Upper lobe of left lung (tissue), 4 donors: ENCODE measurements around the gene TFIP11.

Experiments used
- EP300 ChIP-seq, 4 donors: sonication (generic); formaldehyde crosslinking; IDR thresholded peaks; one replicate each; pipeline ENCODE4 v1.5.1; 2017; ENCODE audit warnings: antibody characterized with exemption in 4 of 4, control low read depth in 2 of 4
- POLR2A ChIP-seq, 4 donors: fragments of 450-650 bp; IDR thresholded peaks; one replicate each; pipeline ENCODE4 v1.5.1; 2016 to 2017; ENCODE audit warnings: antibody characterized with exemption in 4 of 4, mild to moderate bottlenecking in 2 of 4
- POLR2AphosphoS5 ChIP-seq, 2 donors: sonication (generic); formaldehyde crosslinking; IDR thresholded peaks; one replicate each; pipeline ENCODE4 v1.5.1; 2017; ENCODE audit warnings: antibody characterized with exemption in 2 of 2
- TF ChIP-seq, protein P1 (sequence below), 6 experiments: fragments of 450-650 bp in 4 of 6; fragments of 200-600 bp in 2 of 6; sonication (generic) in 2 of 6; IDR thresholded peaks; one replicate each; pipeline ENCODE4 v1.5.1; 2016 to 2019; ENCODE audit warnings: antibody characterized with exemption in 6 of 6

DNA sequence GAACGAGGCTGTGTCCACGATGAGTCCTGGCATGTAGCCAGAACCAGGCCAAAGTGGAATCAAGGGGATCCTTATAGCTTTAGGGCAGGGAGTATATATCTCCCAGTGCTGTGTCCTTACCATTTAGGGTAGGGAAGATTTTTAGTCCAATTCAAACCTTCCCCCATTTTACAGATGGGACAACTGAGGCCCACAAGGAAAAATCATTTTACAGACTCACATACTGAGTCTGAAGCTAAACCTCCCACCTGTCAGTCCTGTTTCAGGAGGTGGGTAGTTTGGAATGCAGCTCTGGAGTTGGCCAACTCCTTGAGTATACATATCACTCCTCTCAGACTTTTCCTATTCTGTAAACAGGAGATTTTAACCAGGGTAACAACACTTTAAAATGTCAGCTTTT, 33.1 kb upstream of the TFIP11 start:
- TF ChIP-seq, protein P1, sequence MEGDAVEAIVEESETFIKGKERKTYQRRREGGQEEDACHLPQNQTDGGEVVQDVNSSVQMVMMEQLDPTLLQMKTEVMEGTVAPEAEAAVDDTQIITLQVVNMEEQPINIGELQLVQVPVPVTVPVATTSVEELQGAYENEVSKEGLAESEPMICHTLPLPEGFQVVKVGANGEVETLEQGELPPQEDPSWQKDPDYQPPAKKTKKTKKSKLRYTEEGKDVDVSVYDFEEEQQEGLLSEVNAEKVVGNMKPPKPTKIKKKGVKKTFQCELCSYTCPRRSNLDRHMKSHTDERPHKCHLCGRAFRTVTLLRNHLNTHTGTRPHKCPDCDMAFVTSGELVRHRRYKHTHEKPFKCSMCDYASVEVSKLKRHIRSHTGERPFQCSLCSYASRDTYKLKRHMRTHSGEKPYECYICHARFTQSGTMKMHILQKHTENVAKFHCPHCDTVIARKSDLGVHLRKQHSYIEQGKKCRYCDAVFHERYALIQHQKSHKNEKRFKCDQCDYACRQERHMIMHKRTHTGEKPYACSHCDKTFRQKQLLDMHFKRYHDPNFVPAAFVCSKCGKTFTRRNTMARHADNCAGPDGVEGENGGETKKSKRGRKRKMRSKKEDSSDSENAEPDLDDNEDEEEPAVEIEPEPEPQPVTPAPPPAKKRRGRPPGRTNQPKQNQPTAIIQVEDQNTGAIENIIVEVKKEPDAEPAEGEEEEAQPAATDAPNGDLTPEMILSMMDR (IDR thresholded peaks at IDR 0.05), result no peak
- TF ChIP-seq POLR2A (IDR thresholded peaks at IDR 0.05), result no peak
- no peak for TF ChIP-seq POLR2AphosphoS5 (IDR thresholded peaks at IDR 0.05)
- TF ChIP-seq EP300 (IDR thresholded peaks at IDR 0.05), result no peak
